Fibroblast of villous mesenchyme (primary cell): Measurements from ENCODE around the gene COL27A1. TPM values are rescaled to one million over a fixed set of nuclear protein-coding genes. Genes with fewer than 3 reads are reported as not detected.

Experiments
- DNase-seq: peaks from one replicate; pipeline ENCODE4 v3.0.0-alpha.2; 2010; ENCODE audit warnings: low read depth
- H3K4me3 ChIP-seq: 2 replicates; pipeline ENCODE4 v1.5.1; 2011; ENCODE audit warnings: low read depth, mild to moderate bottlenecking, low read length
- CTCF ChIP-seq: IDR thresholded peaks from 2 replicates; pipeline ENCODE4 v1.5.1; 2012; ENCODE audit warnings: low read depth, mild to moderate bottlenecking, low read length; ENCODE audit not compliant: insufficient read depth
- total RNA-seq: library from RNA; depleted of rRNA; stranded (reverse); fragments of >200 nt; gene quantifications from 2 replicates; pipeline ENCODE4 v1.2.3, GENCODE V29; 2012

Gene COL27A1
- total RNA-seq, 1 donor = 23.3 TPM

- peak; percentile 77 for DNase-seq
- no peak for TF ChIP-seq CTCF
Measured at GRCh38 chr9:114203410-114204140, 48.2 kb downstream of the COL27A1 start.

GRCh38 chr9:114204265-114204664, 48.9 kb downstream of the COL27A1 start:
- no peak for TF ChIP-seq CTCF
- no peak for DNase-seq
- no peak overlapping the region for H3K4me3 ChIP-seq

More at GRCh38 chr9:114203410-114204140, 48.2 kb downstream of the COL27A1 start:
- H3K4me3 ChIP-seq = no peak overlapping the region

GRCh38 chr9:114205171-114206015, 50.1 kb downstream of the COL27A1 start:
- H3K4me3 ChIP-seq = no peak overlapping the region
- no peak for DNase-seq
- TF ChIP-seq CTCF = no peak

GRCh38 chr9:114206221-114206789, 51.0 kb downstream of the COL27A1 start:
- no peak for TF ChIP-seq CTCF
- H3K4me3 ChIP-seq = no peak overlapping the region
- no peak for DNase-seq

- no peak for TF ChIP-seq CTCF
Measured at GRCh38 chr9:114207034-114207810, 51.9 kb downstream of the COL27A1 start.

GRCh38 chr9:114207845-114208244, 52.5 kb downstream of the COL27A1 start:
- no peak overlapping the region for H3K4me3 ChIP-seq
- DNase-seq = no peak
- TF ChIP-seq CTCF = no peak

More at GRCh38 chr9:114207034-114207810, 51.9 kb downstream of the COL27A1 start:
- peak; percentile 39 for DNase-seq
- no peak overlapping the region for H3K4me3 ChIP-seq
